Upper lobe of left lung (tissue), 4 donors: ENCODE data around the gene SGSM1.

Source experiments
- CTCF ChIP-seq, 6 experiments: fragments of 450-650 bp in 4 of 6; fragments of 200-600 bp in 2 of 6; sonication (generic) in 2 of 6; IDR thresholded peaks; one replicate each; pipeline ENCODE4 v1.5.1; 2016 to 2019; ENCODE audit warnings: antibody characterized with exemption in 6 of 6
- POLR2A ChIP-seq, 4 donors: fragments of 450-650 bp; IDR thresholded peaks; one replicate each; pipeline ENCODE4 v1.5.1; 2016 to 2017; ENCODE audit warnings: antibody characterized with exemption in 4 of 4, mild to moderate bottlenecking in 2 of 4
- POLR2AphosphoS5 ChIP-seq, 2 donors: sonication (generic); formaldehyde crosslinking; IDR thresholded peaks; one replicate each; pipeline ENCODE4 v1.5.1; 2017; ENCODE audit warnings: antibody characterized with exemption in 2 of 2

- TF ChIP-seq POLR2A (IDR thresholded peaks at IDR 0.05) (no peak), POLR2AphosphoS5 (IDR thresholded peaks at IDR 0.05) (no peak), CTCF (IDR thresholded peaks at IDR 0.05) (no peak)
These were observed 124.7 kb downstream of the SGSM1 start for GRCh38 chr22:24930678-24931077.
